ENCODE results near the gene MOK. TPM values are rescaled to one million over a fixed set of nuclear protein-coding genes. Genes with fewer than 3 reads are reported as not detected.
A peak's percentile ranks its signal among the peaks of the same experiment; 100 is the strongest.

The MOK gene
- total RNA-seq, 3 donors from 2014 or later = 3.2 to 5.5 (median 4.4) TPM

- H3K4me1 Mint-ChIP-seq (ENCODE audit: low read depth) = no peaks in the 10 kb centered on the region
- ATAC-seq (no peak), DNase-seq (no peak)
- peaks cover 22% of the 10 kb centered on the region for H3K36me3 Mint-ChIP-seq (ENCODE audit: insufficient read depth)
- no peak overlapping the region for H3K4me3 Mint-ChIP-seq
- no peaks in the 10 kb centered on the region for H3K9me3 Mint-ChIP-seq
- no peaks in the 10 kb centered on the region for H3K27me3 Mint-ChIP-seq (ENCODE audit: low read depth)
These were observed 93.7 kb downstream of the MOK start for GRCh38 chr14:102211240-102211639.

DNA sequence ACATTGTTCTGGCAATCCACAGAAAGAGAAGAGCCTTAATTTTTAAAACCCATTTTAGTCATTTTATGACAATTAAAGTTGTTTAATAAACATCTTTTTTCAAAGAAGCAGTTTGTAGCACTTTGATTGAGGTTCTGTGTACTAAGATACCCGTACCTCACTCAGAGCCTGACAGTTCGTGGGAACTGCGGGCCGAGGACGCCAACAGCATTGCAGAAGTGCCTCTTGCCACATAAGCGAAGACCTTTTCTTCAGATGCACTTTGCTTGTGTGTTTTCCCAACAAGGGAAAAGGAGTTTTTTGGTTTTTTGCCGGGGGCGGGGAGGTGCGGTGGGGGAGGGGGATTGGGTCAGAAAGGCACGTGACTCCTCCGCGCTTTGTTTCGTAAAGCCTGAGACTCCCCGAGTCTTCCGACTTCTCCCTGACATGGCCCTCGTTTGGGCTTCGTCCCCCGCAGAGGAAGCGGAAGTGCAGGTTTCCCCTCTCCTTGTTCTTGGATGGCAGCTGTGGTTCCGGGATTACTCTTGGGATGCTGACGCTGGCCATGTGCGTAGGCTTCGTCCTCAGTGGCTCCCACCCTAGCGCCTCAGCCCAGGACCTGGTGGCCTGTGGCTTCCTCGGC is 94.4 kb downstream of the MOK start:
- H3K9me3 Mint-ChIP-seq = no peaks in the 10 kb centered on the region
- no peaks in the 10 kb centered on the region for H3K27me3 Mint-ChIP-seq (ENCODE audit: low read depth)
- peaks cover 22% of the 10 kb centered on the region for H3K36me3 Mint-ChIP-seq (ENCODE audit: insufficient read depth)
- no peak for DNase-seq
- H3K4me3 Mint-ChIP-seq = no peak overlapping the region
- ATAC-seq = no peak
- no peaks in the 10 kb centered on the region for H3K4me1 Mint-ChIP-seq (ENCODE audit: low read depth)

DNA sequence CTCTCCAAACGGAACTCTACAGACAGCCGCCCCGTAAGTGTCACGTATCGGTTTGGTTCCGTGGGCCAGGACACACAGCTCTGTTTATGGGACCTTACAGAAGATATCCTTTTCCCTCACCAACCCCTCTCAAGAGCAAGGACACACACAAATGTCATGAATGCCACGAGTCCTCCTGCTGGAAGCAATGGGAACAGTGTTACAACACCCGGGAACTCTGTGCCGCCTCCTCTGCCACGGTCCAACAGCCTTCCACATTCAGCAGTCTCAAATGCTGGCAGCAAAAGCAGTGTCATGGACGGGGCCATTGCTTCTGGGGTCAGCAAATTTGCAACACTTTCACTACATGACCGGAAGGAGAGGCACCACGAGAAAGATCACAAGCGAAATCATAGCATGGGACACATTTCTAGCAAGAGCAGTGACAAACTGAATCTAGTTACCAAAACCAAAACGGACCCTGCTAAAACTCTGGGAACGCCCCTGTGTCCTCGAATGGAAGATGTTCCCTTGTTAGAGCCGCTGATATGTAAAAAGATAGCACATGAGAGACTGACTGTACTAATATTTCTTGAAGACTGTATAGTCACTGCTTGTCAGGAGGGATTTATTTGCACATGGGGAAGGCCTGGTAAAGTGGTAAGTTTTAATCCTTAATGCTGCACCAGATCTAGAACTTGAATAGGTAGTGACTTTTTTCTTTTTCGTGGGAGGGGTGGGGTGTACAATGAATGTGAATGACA is 95.6 kb downstream of the MOK start:
- no peaks in the 10 kb centered on the region for H3K4me1 Mint-ChIP-seq (ENCODE audit: low read depth)
- ATAC-seq = no peak
- no peaks in the 10 kb centered on the region for H3K9me3 Mint-ChIP-seq
- H3K27me3 Mint-ChIP-seq (ENCODE audit: low read depth) = no peaks in the 10 kb centered on the region
- H3K4me3 Mint-ChIP-seq = no peak overlapping the region
- peaks cover 24% of the 10 kb centered on the region for H3K36me3 Mint-ChIP-seq (ENCODE audit: insufficient read depth)
- no peak for DNase-seq

GRCh38 chr14:102208741-102209140 is 96.2 kb downstream of the MOK start:
- ATAC-seq = no peak
- peaks cover 28% of the 10 kb centered on the region for H3K36me3 Mint-ChIP-seq (ENCODE audit: insufficient read depth)
- DNase-seq = no peak
- H3K4me1 Mint-ChIP-seq (ENCODE audit: low read depth) = peaks cover 3% of the 10 kb centered on the region
- H3K9me3 Mint-ChIP-seq = no peaks in the 10 kb centered on the region
- H3K4me3 Mint-ChIP-seq = no peak overlapping the region
- H3K27me3 Mint-ChIP-seq (ENCODE audit: low read depth) = no peaks in the 10 kb centered on the region

DNA sequence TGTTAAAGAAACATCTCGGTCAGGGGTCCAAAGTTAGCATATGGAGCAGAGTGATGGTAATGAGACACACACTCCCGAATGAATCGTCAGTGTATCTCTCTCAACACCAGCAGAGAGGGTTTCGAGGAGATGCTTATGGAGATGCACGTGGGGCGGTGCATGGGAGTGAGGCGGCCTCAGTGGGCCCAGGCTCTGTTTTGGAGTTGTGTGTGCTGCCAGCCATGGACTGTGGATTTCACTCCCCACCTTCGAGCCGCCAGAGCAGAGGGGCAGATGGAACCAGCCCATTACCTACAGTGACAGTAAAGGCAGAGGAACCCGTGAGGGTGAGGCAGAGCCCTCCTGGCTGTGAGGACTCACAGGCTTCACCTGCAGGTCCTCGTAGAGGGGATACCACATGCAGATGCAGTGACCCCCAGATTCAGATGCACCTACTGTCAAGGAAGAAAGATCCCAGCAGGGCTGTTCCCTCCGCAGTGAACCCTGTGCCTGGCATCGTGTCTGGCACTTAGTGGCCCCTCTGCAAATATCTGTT is 97.1 kb downstream of the MOK start:
- DNase-seq = no peak
- H3K36me3 Mint-ChIP-seq (ENCODE audit: insufficient read depth) = peaks cover 30% of the 10 kb centered on the region
- H3K4me1 Mint-ChIP-seq (ENCODE audit: low read depth) = peaks cover 3% of the 10 kb centered on the region
- no peaks in the 10 kb centered on the region for H3K27me3 Mint-ChIP-seq (ENCODE audit: low read depth)
- H3K4me3 Mint-ChIP-seq = no peak overlapping the region
- ATAC-seq = no peak
- H3K9me3 Mint-ChIP-seq = no peaks in the 10 kb centered on the region

DNA sequence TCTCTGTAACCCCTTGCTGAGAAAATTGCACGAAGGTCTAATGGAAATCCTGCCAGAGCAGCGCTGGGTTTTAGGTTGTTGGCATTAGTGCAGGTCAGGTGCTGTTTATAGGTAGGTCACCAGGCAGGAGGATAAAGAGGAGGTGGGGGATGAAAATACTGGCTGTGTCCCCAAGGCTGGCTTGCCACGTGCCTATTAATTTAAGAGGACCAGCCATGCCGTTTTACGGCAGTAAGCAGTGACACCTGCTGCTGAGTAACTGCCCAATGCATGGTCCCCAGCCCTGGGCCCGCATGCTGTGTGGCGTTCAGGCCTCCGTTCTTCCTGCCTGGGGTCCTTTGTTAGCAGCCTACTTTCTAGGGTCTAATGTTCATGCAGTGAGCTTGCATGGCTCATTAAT is 98.0 kb downstream of the MOK start:
- H3K36me3 Mint-ChIP-seq (ENCODE audit: insufficient read depth) = peaks cover 30% of the 10 kb centered on the region
- no peaks in the 10 kb centered on the region for H3K9me3 Mint-ChIP-seq
- H3K27me3 Mint-ChIP-seq (ENCODE audit: low read depth) = no peaks in the 10 kb centered on the region
- ATAC-seq = no peak
- H3K4me3 Mint-ChIP-seq = no peak overlapping the region
- H3K4me1 Mint-ChIP-seq (ENCODE audit: low read depth) = peaks cover 7% of the 10 kb centered on the region
- DNase-seq = no peak

DNA sequence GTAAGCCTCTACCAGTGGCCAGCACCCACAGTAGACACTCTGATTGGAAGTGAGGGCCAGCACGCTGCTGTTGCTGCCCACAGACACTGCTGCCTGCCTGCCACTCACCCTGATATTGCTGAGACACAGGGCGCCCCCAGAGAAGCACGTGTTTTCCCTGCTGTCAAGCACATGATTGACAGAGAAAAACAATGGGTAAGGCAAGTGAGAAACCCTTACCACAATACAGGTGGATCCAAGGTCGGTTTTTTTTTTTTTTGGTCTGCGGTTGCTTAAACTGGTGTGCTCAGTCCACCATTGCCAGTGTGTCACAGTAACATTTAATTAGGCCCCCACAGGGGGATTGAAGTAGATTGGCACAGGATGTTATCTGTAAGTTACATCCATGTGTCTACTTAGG is 99.4 kb downstream of the MOK start:
- Mint-ChIP-seq H3K27me3 (ENCODE audit: low read depth) (no peaks in the 10 kb centered on the region), H3K4me3 (no peak overlapping the region), H3K36me3 (ENCODE audit: insufficient read depth) (peaks cover 39% of the 10 kb centered on the region), H3K4me1 (ENCODE audit: low read depth) (peaks cover 20% of the 10 kb centered on the region), H3K9me3 (no peaks in the 10 kb centered on the region)
- DNase-seq (no peak), ATAC-seq (no peak)

DNA sequence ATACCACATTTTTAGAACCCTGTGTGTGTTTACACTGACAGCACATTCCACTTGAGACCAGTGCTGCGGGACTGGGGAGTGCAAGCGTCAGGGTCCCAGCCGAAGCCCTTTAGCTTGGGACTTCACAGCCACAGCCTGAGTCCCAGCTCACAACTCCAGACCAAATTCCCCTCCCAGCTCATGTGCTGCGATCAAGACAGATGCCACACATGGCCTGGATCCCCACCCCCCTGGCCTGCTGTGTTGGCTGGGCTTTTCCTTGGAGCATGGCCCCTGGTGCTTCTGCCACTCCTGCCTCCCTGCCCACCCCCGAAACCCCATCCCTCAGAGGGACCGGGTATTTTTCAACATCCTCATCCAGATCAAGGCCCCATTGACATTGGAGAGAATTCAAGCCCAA is 101.6 kb downstream of the MOK start:
- Mint-ChIP-seq H3K4me1 (ENCODE audit: low read depth) (peaks cover 41% of the 10 kb centered on the region), H3K27me3 (ENCODE audit: low read depth) (no peaks in the 10 kb centered on the region)

DNA sequence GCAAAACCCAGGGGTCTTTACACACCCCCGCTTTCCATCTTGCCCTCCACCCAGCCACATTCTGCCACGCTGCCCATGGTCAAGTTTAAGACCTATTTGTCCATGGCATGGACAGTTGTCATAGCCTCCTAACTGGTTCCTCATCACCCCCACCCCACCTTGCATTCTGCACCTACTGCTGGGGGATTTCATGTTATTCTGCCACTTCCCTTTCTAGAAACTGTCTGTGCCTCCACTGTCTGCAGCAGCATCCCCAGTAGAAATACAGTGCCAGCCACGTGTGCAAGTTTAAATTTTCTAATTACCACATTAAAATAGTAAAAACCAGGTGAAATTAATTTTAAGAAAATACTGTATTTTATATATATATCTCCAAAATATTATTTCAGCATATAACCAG is 102.0 kb downstream of the MOK start:
- Mint-ChIP-seq H3K27me3 (ENCODE audit: low read depth) (no peaks in the 10 kb centered on the region), H3K4me1 (ENCODE audit: low read depth) (peaks cover 43% of the 10 kb centered on the region), H3K4me3 (no peak overlapping the region), H3K9me3 (no peaks in the 10 kb centered on the region), H3K36me3 (ENCODE audit: insufficient read depth) (peaks cover 42% of the 10 kb centered on the region)
- ATAC-seq = no peak
- no peak for DNase-seq

More for the DNA sequence above, 101.6 kb downstream of the MOK start:
- H3K4me3 Mint-ChIP-seq = no peak overlapping the region
- no peaks in the 10 kb centered on the region for H3K9me3 Mint-ChIP-seq
- H3K36me3 Mint-ChIP-seq (ENCODE audit: insufficient read depth) = peaks cover 42% of the 10 kb centered on the region
- DNase-seq = no peak
- no peak for ATAC-seq

GRCh38 chr14:102201776-102202175 is 103.2 kb downstream of the MOK start:
- no peaks in the 10 kb centered on the region for H3K9me3 Mint-ChIP-seq
- H3K4me1 Mint-ChIP-seq (ENCODE audit: low read depth) = peaks cover 54% of the 10 kb centered on the region
- DNase-seq = no peak
- peak overlapping the region; percentile 52 for H3K4me3 Mint-ChIP-seq
- H3K36me3 Mint-ChIP-seq (ENCODE audit: insufficient read depth) = peaks cover 45% of the 10 kb centered on the region
- H3K27me3 Mint-ChIP-seq (ENCODE audit: low read depth) = no peaks in the 10 kb centered on the region
- ATAC-seq = peak in 1 of 2 donors; percentile 10

GRCh38 chr14:102201353-102201738 is 103.6 kb downstream of the MOK start:
- H3K36me3 Mint-ChIP-seq (ENCODE audit: insufficient read depth) = peaks cover 48% of the 10 kb centered on the region
- peaks cover 58% of the 10 kb centered on the region for H3K4me1 Mint-ChIP-seq (ENCODE audit: low read depth)
- no peaks in the 10 kb centered on the region for H3K9me3 Mint-ChIP-seq
- ATAC-seq (peak; percentile 78 to 86), DNase-seq (no peak)
- H3K4me3 Mint-ChIP-seq = peak overlapping the region; percentile 52
- H3K27me3 Mint-ChIP-seq (ENCODE audit: low read depth) = no peaks in the 10 kb centered on the region

- no peaks in the 10 kb centered on the region for H3K9me3 Mint-ChIP-seq
These were observed 104.1 kb downstream of the MOK start for GRCh38 chr14:102200690-102201352.

DNA sequence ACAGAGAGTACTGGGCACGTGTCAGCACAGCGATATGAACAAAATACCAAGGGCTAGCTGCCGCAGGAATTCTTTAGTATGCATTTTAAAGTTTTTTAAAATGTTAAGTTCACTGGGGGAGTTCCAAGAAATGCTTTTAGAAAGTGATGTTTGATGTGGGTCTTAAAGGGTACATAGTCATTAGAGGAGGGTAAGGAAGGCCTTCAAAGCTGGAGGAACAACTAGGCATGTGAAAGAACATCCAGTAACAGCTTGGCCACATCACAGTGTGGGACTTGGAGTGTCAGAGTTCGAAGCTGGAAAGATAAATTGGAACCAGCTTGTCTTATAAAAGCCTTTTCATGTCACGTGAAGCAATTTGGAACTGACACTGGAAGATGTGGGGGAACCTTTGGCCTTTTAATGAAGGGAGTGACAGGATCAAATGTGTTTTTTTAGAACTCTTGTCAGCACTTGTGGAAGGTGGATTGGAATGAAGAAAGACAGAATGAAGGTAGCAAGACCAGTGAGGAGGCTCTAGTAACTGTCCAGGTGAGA is 107.6 kb downstream of the MOK start:
- ATAC-seq = no peak
- H3K27me3 Mint-ChIP-seq (ENCODE audit: low read depth) = no peaks in the 10 kb centered on the region

More at GRCh38 chr14:102200690-102201352, 104.1 kb downstream of the MOK start:
- Mint-ChIP-seq H3K27me3 (ENCODE audit: low read depth) (no peaks in the 10 kb centered on the region), H3K4me1 (ENCODE audit: low read depth) (peaks cover 62% of the 10 kb centered on the region), H3K36me3 (ENCODE audit: insufficient read depth) (peaks cover 54% of the 10 kb centered on the region), H3K4me3 (peak overlapping the region; percentile 52)
- DNase-seq (no peak), ATAC-seq (peak; percentile 20 to 47)

DNA sequence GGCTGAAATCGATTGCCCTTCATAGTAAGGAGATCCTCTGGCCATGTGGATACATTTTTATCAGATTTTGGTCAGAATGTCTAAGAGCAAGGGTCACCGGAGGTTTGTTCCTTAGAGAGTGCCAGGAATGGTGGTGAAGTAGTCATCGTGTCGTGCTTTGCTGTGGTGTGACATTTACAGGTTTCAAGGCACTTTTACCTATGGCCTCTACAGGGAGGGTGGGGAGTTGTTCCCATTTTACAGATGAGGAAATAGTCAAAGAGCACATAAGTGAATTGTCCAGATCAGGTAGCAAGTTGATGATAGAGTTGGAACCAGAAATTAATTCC is 108.1 kb downstream of the MOK start:
- no peaks in the 10 kb centered on the region for H3K27me3 Mint-ChIP-seq (ENCODE audit: low read depth)
- no peak overlapping the region for H3K4me3 Mint-ChIP-seq

More for the DNA sequence above, 107.6 kb downstream of the MOK start:
- H3K36me3 Mint-ChIP-seq (ENCODE audit: insufficient read depth) = peaks cover 56% of the 10 kb centered on the region
- no peaks in the 10 kb centered on the region for H3K9me3 Mint-ChIP-seq
- no peak overlapping the region for H3K4me3 Mint-ChIP-seq
- DNase-seq = no peak
- peaks cover 73% of the 10 kb centered on the region for H3K4me1 Mint-ChIP-seq (ENCODE audit: low read depth)

More for the DNA sequence above, 108.1 kb downstream of the MOK start:
- H3K36me3 Mint-ChIP-seq (ENCODE audit: insufficient read depth) = peaks cover 55% of the 10 kb centered on the region
- no peak for ATAC-seq
- no peak for DNase-seq
- no peaks in the 10 kb centered on the region for H3K9me3 Mint-ChIP-seq
- peaks cover 69% of the 10 kb centered on the region for H3K4me1 Mint-ChIP-seq (ENCODE audit: low read depth)

Measured in activated T-cell treated with anti-CD3 and anti-CD28 coated beads, Interleukin-2, amount 50 U/mL, for 4 hours (primary cell).